ENCODE measurements around the gene EIF5A2. TPM values are rescaled to one million over a fixed set of nuclear protein-coding genes. Genes with fewer than 3 reads are reported as not detected.
"Not testable (repeated sequence)": the region's sequence is repeated elsewhere in the genome, so short reads cannot be mapped to it uniquely, and the experiment has no call there.

EIF5A2 gene
- total RNA-seq, 1 experiment from 2014 or later, result 6.0 TPM

- BruUV-seq (replicated peaks), result no TSS peak
Measured at GRCh38 chr3:170897978-170898377, 10.5 kb downstream of the EIF5A2 start.

GRCh38 chr3:170897199-170897598, 11.2 kb downstream of the EIF5A2 start:
- BruUV-seq (replicated peaks); H3K9me3 Mint-ChIP-seq (ENCODE audit: unreplicated experiment); H3K27ac Mint-ChIP-seq (ENCODE audit: low read depth, unreplicated experiment); POLR2A ChIA-PET; intact Hi-C loops (cut with micrococcal nuclease); H3K27me3 Mint-ChIP-seq (ENCODE audit: insufficient read depth, unreplicated experiment); DNase-seq (ENCODE audit: unreplicated experiment); H3K4me3 Mint-ChIP-seq (ENCODE audit: unreplicated experiment); H3K4me1 Mint-ChIP-seq (ENCODE audit: insufficient read depth, unreplicated experiment); H3K36me3 Mint-ChIP-seq (ENCODE audit: insufficient read depth, unreplicated experiment): not testable (repeated sequence)
- CTCF ChIA-PET, result interaction anchor here (1.0 kb wide), 1 partner anchor 875 kb away, joined by 4 read pairs; no protein-coding TSS in a partner anchor

More at GRCh38 chr3:170897978-170898377, 10.5 kb downstream of the EIF5A2 start:
- H3K9me3 Mint-ChIP-seq (ENCODE audit: unreplicated experiment), result no peaks in the 10 kb centered on the region
- intact Hi-C loops (cut with micrococcal nuclease), result no loop called here
- H3K27me3 Mint-ChIP-seq (ENCODE audit: insufficient read depth, unreplicated experiment), result no peaks in the 10 kb centered on the region
- no peak for DNase-seq (ENCODE audit: unreplicated experiment)
- no peaks in the 10 kb centered on the region for H3K36me3 Mint-ChIP-seq (ENCODE audit: insufficient read depth, unreplicated experiment)
- ChIA-PET CTCF (interaction anchor here (1.0 kb wide), 1 partner anchor 874 kb away, joined by 4 read pairs; no protein-coding TSS in a partner anchor), POLR2A (interaction anchor here (0.6 kb wide), 1 partner anchor 102 kb away, joined by 3 read pairs; no protein-coding TSS in a partner anchor)
- H3K4me1 Mint-ChIP-seq (ENCODE audit: insufficient read depth, unreplicated experiment), result no peaks in the 10 kb centered on the region
- TF ChIP-seq CTCF (IDR thresholded peaks at IDR 0.05; ENCODE audit: unreplicated experiment), result no peak
- no peak overlapping the region for H3K4me3 Mint-ChIP-seq (ENCODE audit: unreplicated experiment)
- no peak overlapping the region for H3K27ac Mint-ChIP-seq (ENCODE audit: low read depth, unreplicated experiment)

- H3K4me3 Mint-ChIP-seq (ENCODE audit: unreplicated experiment), result no peak overlapping the region
- no peaks in the 10 kb centered on the region for H3K9me3 Mint-ChIP-seq (ENCODE audit: unreplicated experiment)
- TF ChIP-seq CTCF (IDR thresholded peaks at IDR 0.05; ENCODE audit: unreplicated experiment), result no peak
- no peaks in the 10 kb centered on the region for H3K4me1 Mint-ChIP-seq (ENCODE audit: insufficient read depth, unreplicated experiment)
- H3K36me3 Mint-ChIP-seq (ENCODE audit: insufficient read depth, unreplicated experiment), result no peaks in the 10 kb centered on the region
- no TSS peak for BruUV-seq (replicated peaks)
- intact Hi-C loops (cut with micrococcal nuclease), result no loop called here
- ChIA-PET CTCF (no interaction called here), POLR2A (no interaction called here)
- no peak for DNase-seq (ENCODE audit: unreplicated experiment)
- H3K27ac Mint-ChIP-seq (ENCODE audit: low read depth, unreplicated experiment), result no peak overlapping the region
- H3K27me3 Mint-ChIP-seq (ENCODE audit: insufficient read depth, unreplicated experiment), result no peaks in the 10 kb centered on the region
Measured at GRCh38 chr3:170896781-170897180, 11.7 kb downstream of the EIF5A2 start.

- H3K4me3 Mint-ChIP-seq (ENCODE audit: unreplicated experiment); H3K27me3 Mint-ChIP-seq (ENCODE audit: insufficient read depth, unreplicated experiment); H3K4me1 Mint-ChIP-seq (ENCODE audit: insufficient read depth, unreplicated experiment); BruUV-seq (replicated peaks); DNase-seq (ENCODE audit: unreplicated experiment); H3K9me3 Mint-ChIP-seq (ENCODE audit: unreplicated experiment); intact Hi-C loops (cut with micrococcal nuclease); H3K27ac Mint-ChIP-seq (ENCODE audit: low read depth, unreplicated experiment); H3K36me3 Mint-ChIP-seq (ENCODE audit: insufficient read depth, unreplicated experiment); POLR2A ChIA-PET: not testable (repeated sequence)
- CTCF ChIA-PET, result interaction anchor here (0.6 kb wide), 1 partner anchor 80 kb away, joined by 3 read pairs; no protein-coding TSS in a partner anchor
Measured at GRCh38 chr3:170896333-170896732, 12.1 kb downstream of the EIF5A2 start.

GRCh38 chr3:170893895-170894294, 14.5 kb downstream of the EIF5A2 start:
- Mint-ChIP-seq H3K9me3 (ENCODE audit: unreplicated experiment) (no peaks in the 10 kb centered on the region), H3K4me1 (ENCODE audit: insufficient read depth, unreplicated experiment) (no peaks in the 10 kb centered on the region), H3K27ac (ENCODE audit: low read depth, unreplicated experiment) (no peak overlapping the region), H3K36me3 (ENCODE audit: insufficient read depth, unreplicated experiment) (no peaks in the 10 kb centered on the region), H3K4me3 (ENCODE audit: unreplicated experiment) (no peak overlapping the region), H3K27me3 (ENCODE audit: insufficient read depth, unreplicated experiment) (no peaks in the 10 kb centered on the region)
- intact Hi-C loops (cut with micrococcal nuclease), result no loop called here
- no peak for TF ChIP-seq CTCF (IDR thresholded peaks at IDR 0.05; ENCODE audit: unreplicated experiment)
- BruUV-seq (replicated peaks), result no TSS peak
- POLR2A ChIA-PET, result interaction anchor here (0.6 to 1.2 kb wide), 2 partner anchors 20 to 24 kb away, joined by 3 read pairs; no protein-coding TSS in a partner anchor
- no peak for DNase-seq (ENCODE audit: unreplicated experiment)
- CTCF ChIA-PET, result interaction anchor here (0.6 kb wide), 1 partner anchor 462 kb away, joined by 6 read pairs; no protein-coding TSS in a partner anchor

All from MCF 10A (cell line).